Cerebellar cortex (tissue), 1 donor: ENCODE measurements around the gene NOVA2.
A peak's percentile ranks its signal among the peaks of the same experiment; 100 is the strongest.

Experiments used
- DNase-seq: peaks from one replicate; pipeline ENCODE4 v3.0.0-alpha.2; 2015; ENCODE audit warnings: low spot score

NOVA2 gene

GRCh38 chr19:45895519-45895972 lies 78.1 kb downstream of the NOVA2 start:
- no peak for DNase-seq

GRCh38 chr19:45890877-45891276 lies 82.8 kb downstream of the NOVA2 start:
- no peak for DNase-seq

- no peak for DNase-seq
These were observed 84.3 kb downstream of the NOVA2 start for GRCh38 chr19:45889210-45889885.

GRCh38 chr19:45887200-45887710 lies 86.4 kb downstream of the NOVA2 start:
- DNase-seq = no peak

- DNase-seq = peak; percentile 97
These were observed 87.1 kb downstream of the NOVA2 start for GRCh38 chr19:45886427-45887199.

- DNase-seq = peak; percentile 93
These were observed 87.9 kb downstream of the NOVA2 start, which contains the start of gene IRF2BP1 for GRCh38 chr19:45885556-45886426. TSS of gene IRF2BP1 (minus strand) at chr19:45886141. CDS start at chr19:45885774, 367 bp downstream.

- no peak for DNase-seq
These were observed 88.7 kb downstream of the NOVA2 start for GRCh38 chr19:45884682-45885555.

GRCh38 chr19:45883881-45884681 lies 89.6 kb downstream of the NOVA2 start:
- no peak for DNase-seq
